Caco-2 (cell line): ENCODE measurements around the gene SNAPC1. TPM values are rescaled to one million over a fixed set of nuclear protein-coding genes. Genes with fewer than 3 reads are reported as not detected.

ENCODE experiments used
- BruUV-seq: library from RNA; stranded (reverse); fragments of 400-500 nt; replicated peaks from 2 replicates; lab custom pipeline; 2021; lab: Mats Ljungman, UMichigan
- CTCF ChIA-PET: fragments of 300-600 bp; sonication (Branson Sonifier 250); formaldehyde crosslinking; loops from one replicate; lab custom pipeline; 2022; ENCODE audit warnings: antibody characterized with exemption; lab: Charles Lee
- POLR2A ChIA-PET: fragments of 300-600 bp; sonication (Branson Sonifier 250); formaldehyde crosslinking; loops from one replicate; lab custom pipeline; 2022; ENCODE audit warnings: antibody characterized with exemption; lab: Charles Lee
- DNase-seq, 2 experiments: peaks; one replicate each; pipeline versions ENCODE4 v3.0.0 to v3.0.0-alpha.2; 2020 to 2022
- H3K27me3 ChIP-seq: replicated peaks from 2 replicates; pipeline ENCODE4 v1.6.0; 2011; ENCODE audit warnings: low read length; ENCODE audit not compliant: control insufficient read depth, insufficient read depth
- H3K36me3 ChIP-seq: 2 replicates; pipeline ENCODE4 v1.5.1; 2011; ENCODE audit warnings: low read length; ENCODE audit not compliant: control insufficient read depth, insufficient read depth
- H3K4me1 ChIP-seq: fragments of 250-450 bp; sonication (Bioruptor Pico); 2 replicates; pipeline ENCODE4 v1.5.1; 2020; ENCODE audit warnings: mild to moderate bottlenecking
- H3K4me3 ChIP-seq: 2 replicates; pipeline ENCODE4 v1.5.1; 2011; ENCODE audit warnings: low read depth, mild to moderate bottlenecking, control low read depth, low read length
- H3K9me3 ChIP-seq: fragments of 250-450 bp; sonication (Bioruptor Pico); 2 replicates; pipeline ENCODE4 v1.5.1; 2020; ENCODE audit warnings: mild to moderate bottlenecking, moderate library complexity
- H3K27ac Mint-ChIP-seq: one replicate; pipeline ENCODE4 v1.8.0; 2022; ENCODE audit warnings: mixed read lengths; ENCODE audit not compliant: unreplicated experiment
- H3K27me3 Mint-ChIP-seq: one replicate; pipeline ENCODE4 v1.8.0; 2022; ENCODE audit warnings: mixed read lengths; ENCODE audit not compliant: insufficient read depth, unreplicated experiment
- H3K36me3 Mint-ChIP-seq: one replicate; pipeline ENCODE4 v1.8.0; 2022; ENCODE audit warnings: mild to moderate bottlenecking, mixed read lengths; ENCODE audit not compliant: insufficient read depth, unreplicated experiment
- H3K4me1 Mint-ChIP-seq: one replicate; pipeline ENCODE4 v1.8.0; 2022; ENCODE audit warnings: low read depth, mixed read lengths; ENCODE audit not compliant: unreplicated experiment
- H3K4me3 Mint-ChIP-seq: one replicate; pipeline ENCODE4 v1.8.0; 2022; ENCODE audit warnings: mild to moderate bottlenecking, moderate library complexity, mixed read lengths; ENCODE audit not compliant: unreplicated experiment
- H3K9me3 Mint-ChIP-seq: one replicate; pipeline ENCODE4 v1.8.0; 2022; ENCODE audit warnings: mixed read lengths; ENCODE audit not compliant: unreplicated experiment
- intact Hi-C: fragments of 100-400 bp; cut with micrococcal nuclease; formaldehyde crosslinking; loops from one replicate; pipeline ENCODE4 v1.10.0; 2022; ENCODE audit not compliant: unreplicated experiment
- total RNA-seq: library from RNA; stranded (reverse); gene quantifications from 2 replicates; pipeline ENCODE4 v1.2.3, GENCODE V29; 2022
- TF ChIP-seq, protein P1 (sequence below), 2 experiments: fragments of 200-600 bp in 1 of 2; IDR thresholded peaks; 1 replicate in 1 of 2; 2 replicates in 1 of 2; pipeline versions ENCODE4 v1.5.1 to v1.8.0; 2011 to 2022; ENCODE audit warnings: antibody characterized with exemption in 1 of 2, control low read depth in 1 of 2, inconsistent platforms in 1 of 2, low read depth in 1 of 2, low read length in 1 of 2, mild to moderate bottlenecking in 1 of 2, moderate library complexity in 1 of 2; ENCODE audit not compliant: insufficient read depth in 1 of 2, severe bottlenecking in 1 of 2, unreplicated experiment in 1 of 2

Gene SNAPC1
- total RNA-seq, 1 experiment from 2014 or later: 5.1 TPM

DNA sequence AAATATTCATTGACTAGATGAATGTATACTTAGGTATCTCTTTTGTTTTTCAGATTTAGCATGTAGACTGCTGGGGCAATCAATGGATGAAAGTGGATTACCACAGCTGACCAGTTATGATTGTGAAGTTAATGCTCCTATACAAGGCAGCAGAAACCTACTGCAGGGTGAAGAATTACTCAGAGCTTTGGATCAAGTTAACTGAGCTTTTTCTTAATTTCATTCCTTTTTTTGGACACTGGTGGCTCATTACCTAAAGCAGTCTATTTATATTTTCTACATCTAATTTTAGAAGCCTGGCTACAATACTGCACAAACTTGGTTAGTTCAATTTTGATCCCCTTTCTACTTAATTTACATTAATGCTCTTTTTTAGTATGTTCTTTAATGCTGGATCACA is 15.3 kb upstream of the SNAPC1 start:
- H3K9me3 Mint-ChIP-seq: no peaks in the 10 kb centered on the region
- TF ChIP-seq, protein P1, sequence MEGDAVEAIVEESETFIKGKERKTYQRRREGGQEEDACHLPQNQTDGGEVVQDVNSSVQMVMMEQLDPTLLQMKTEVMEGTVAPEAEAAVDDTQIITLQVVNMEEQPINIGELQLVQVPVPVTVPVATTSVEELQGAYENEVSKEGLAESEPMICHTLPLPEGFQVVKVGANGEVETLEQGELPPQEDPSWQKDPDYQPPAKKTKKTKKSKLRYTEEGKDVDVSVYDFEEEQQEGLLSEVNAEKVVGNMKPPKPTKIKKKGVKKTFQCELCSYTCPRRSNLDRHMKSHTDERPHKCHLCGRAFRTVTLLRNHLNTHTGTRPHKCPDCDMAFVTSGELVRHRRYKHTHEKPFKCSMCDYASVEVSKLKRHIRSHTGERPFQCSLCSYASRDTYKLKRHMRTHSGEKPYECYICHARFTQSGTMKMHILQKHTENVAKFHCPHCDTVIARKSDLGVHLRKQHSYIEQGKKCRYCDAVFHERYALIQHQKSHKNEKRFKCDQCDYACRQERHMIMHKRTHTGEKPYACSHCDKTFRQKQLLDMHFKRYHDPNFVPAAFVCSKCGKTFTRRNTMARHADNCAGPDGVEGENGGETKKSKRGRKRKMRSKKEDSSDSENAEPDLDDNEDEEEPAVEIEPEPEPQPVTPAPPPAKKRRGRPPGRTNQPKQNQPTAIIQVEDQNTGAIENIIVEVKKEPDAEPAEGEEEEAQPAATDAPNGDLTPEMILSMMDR (IDR thresholded peaks at IDR 0.05; ENCODE audit: insufficient read depth in 1 of 2, low read depth in 1 of 2, low read length in 1 of 2, severe bottlenecking in 1 of 2, unreplicated experiment in 1 of 2): no peak
- Histone ChIP-seq H3K27me3 (no peaks in the 10 kb centered on the region), H3K4me1 (peaks cover 15% of the 10 kb centered on the region), H3K9me3 (no peaks in the 10 kb centered on the region), H3K36me3 (peaks cover 1% of the 10 kb centered on the region; the same call in 1 of the 2 replicates), H3K4me3 (no peak overlapping the region)
- intact Hi-C loops: no loop called here
- POLR2A ChIA-PET: interaction anchor here (0.6 kb wide), 1 partner anchor 143 kb away, joined by 3 read pairs; no protein-coding TSS in a partner anchor
- no peak overlapping the region for H3K4me3 Mint-ChIP-seq
- H3K36me3 Mint-ChIP-seq: peaks cover 80% of the 10 kb centered on the region
- BruUV-seq: no TSS peak
- no peaks in the 10 kb centered on the region for H3K4me1 Mint-ChIP-seq
- no peaks in the 10 kb centered on the region for H3K27me3 Mint-ChIP-seq
- no peak for DNase-seq
- no peak overlapping the region for H3K27ac Mint-ChIP-seq
- CTCF ChIA-PET: no interaction called here

DNA sequence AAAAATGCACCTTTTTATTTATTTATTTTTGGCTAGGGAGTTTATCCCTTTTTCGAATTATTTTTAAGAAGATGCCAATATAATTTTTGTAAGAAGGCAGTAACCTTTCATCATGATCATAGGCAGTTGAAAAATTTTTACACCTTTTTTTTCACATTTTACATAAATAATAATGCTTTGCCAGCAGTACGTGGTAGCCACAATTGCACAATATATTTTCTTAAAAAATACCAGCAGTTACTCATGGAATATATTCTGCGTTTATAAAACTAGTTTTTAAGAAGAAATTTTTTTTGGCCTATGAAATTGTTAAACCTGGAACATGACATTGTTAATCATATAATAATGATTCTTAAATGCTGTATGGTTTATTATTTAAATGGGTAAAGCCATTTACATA is 14.9 kb upstream of the SNAPC1 start:
- Histone ChIP-seq H3K27me3 (no peaks in the 10 kb centered on the region), H3K4me1 (peaks cover 19% of the 10 kb centered on the region), H3K4me3 (no peak overlapping the region), H3K36me3 (no peaks in the 10 kb centered on the region; the same call in 1 of the 2 replicates), H3K9me3 (no peaks in the 10 kb centered on the region)
- ChIA-PET CTCF (no interaction called here), POLR2A (no interaction called here)
- intact Hi-C loops: no loop called here
- no peak overlapping the region for H3K4me3 Mint-ChIP-seq
- H3K4me1 Mint-ChIP-seq: peaks cover under 1% of the 10 kb centered on the region
- peaks cover 80% of the 10 kb centered on the region for H3K36me3 Mint-ChIP-seq
- BruUV-seq: TSS peak; percentile 24
- H3K27me3 Mint-ChIP-seq: no peaks in the 10 kb centered on the region
- H3K9me3 Mint-ChIP-seq: no peaks in the 10 kb centered on the region
- TF ChIP-seq, protein P1 (IDR thresholded peaks at IDR 0.05; ENCODE audit: insufficient read depth in 1 of 2, low read depth in 1 of 2, low read length in 1 of 2, severe bottlenecking in 1 of 2, unreplicated experiment in 1 of 2): no peak
- H3K27ac Mint-ChIP-seq: no peak overlapping the region
- DNase-seq: no peak

DNA sequence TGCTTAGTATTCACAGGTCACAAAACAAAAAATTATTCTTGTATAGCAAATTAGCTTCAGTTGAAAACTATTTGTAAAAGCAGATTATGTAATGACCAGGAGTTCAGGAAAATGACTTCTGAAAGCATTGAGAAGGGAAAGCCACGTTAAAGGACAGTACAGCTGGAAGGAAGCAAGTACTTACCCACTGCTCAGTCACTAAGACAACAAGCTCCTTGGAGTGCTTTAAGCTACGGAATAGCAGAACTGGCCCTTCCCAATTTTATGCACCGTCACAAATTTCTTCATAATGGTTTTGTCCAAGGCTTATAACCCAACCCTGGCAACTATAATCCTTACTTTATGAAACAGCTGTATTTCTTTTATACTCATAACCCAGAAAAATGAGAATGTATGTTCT is 13.0 kb upstream of the SNAPC1 start:
- Mint-ChIP-seq H3K27ac (no peak overlapping the region), H3K4me3 (peak overlapping the region; percentile 80), H3K27me3 (no peaks in the 10 kb centered on the region), H3K9me3 (peaks cover 9% of the 10 kb centered on the region), H3K36me3 (peaks cover 75% of the 10 kb centered on the region), H3K4me1 (peaks cover 8% of the 10 kb centered on the region)
- POLR2A ChIA-PET: interaction anchor here (2.6 kb wide), 1 partner anchor 12 kb away, joined by 13 read pairs; the partner anchor contains the start of gene SNAPC1
- no TSS peak for BruUV-seq
- CTCF ChIA-PET: interaction anchor here (0.6 to 1.1 kb wide), 3 partner anchors 13 to 467 kb away, joined by 3 to 10 read pairs (median 4); partner anchors contain the start of gene SNAPC1
- DNase-seq: no peak
- H3K27me3 ChIP-seq: no peaks in the 10 kb centered on the region
- H3K9me3 ChIP-seq: 0 out of 2 replicates have a peak, but pooled peaks cover 2% of the 10 kb centered on the region
- TF ChIP-seq, protein P1 (IDR thresholded peaks at IDR 0.05; ENCODE audit: insufficient read depth in 1 of 2, low read depth in 1 of 2, low read length in 1 of 2, severe bottlenecking in 1 of 2, unreplicated experiment in 1 of 2): no peak
- H3K4me3 ChIP-seq: peak overlapping the region; percentile 70
- peaks cover 26% of the 10 kb centered on the region for H3K4me1 ChIP-seq
- no peaks in the 10 kb centered on the region; the same call in 1 of the 2 replicates for H3K36me3 ChIP-seq
- intact Hi-C loops: loop anchor here (1.0 kb wide), 1 partner anchor 13 kb away; the partner anchor contains the start of gene SNAPC1
